ENCODE results near the gene ADSS1.

Gene ADSS1

DNA sequence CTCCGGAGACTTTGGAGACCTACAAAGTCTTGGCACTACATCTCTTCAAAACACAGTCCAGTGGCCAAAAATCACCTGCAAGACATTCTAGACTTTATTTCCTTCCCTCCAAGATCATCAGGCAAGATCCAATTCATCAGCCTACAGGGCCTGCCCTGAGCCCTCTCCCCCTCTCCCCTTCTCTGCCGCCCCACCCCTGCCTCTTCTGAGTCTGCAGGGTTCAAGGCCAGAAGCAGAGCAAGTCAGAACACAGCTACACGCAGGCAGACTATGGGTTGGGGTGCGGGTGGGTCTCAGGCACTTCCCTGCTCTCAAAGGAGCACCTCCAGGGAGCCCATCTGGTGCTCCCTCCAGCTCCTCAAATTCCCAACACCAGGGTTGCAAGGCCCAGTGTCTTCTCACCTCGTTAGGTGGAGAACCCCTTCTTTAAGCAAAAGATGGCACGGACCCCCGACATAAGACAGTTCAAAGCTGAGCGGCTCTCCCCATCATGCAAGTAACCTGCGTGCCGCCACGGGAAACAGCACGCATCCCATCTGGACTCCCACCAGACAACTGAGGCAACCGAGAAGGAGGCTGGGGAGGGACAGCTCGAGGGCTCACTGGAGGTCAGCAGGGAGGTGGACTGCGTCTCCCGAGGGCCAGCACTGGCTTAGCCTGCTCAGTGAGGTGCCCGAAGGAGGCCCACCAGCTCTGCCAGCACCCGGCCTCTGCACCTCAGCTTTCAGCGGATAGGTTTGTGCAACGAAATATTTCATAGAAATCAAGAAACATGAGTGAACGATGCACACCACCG is 40.2 kb upstream of the ADSS1 start:
- no peaks in the 10 kb centered on the region for H3K27me3 Mint-ChIP-seq
- H3K4me1 Mint-ChIP-seq = peaks cover 51% of the 10 kb centered on the region
- H3K36me3 Mint-ChIP-seq = no peaks in the 10 kb centered on the region
- no peak overlapping the region for H3K27ac Mint-ChIP-seq
- no peak for DNase-seq (ENCODE audit: low spot score in 2 of 2)
- no peaks in the 10 kb centered on the region for H3K9me3 Mint-ChIP-seq
- no peak overlapping the region for H3K4me3 Mint-ChIP-seq
- no peak for ATAC-seq (ENCODE audit: low read depth)

DNA sequence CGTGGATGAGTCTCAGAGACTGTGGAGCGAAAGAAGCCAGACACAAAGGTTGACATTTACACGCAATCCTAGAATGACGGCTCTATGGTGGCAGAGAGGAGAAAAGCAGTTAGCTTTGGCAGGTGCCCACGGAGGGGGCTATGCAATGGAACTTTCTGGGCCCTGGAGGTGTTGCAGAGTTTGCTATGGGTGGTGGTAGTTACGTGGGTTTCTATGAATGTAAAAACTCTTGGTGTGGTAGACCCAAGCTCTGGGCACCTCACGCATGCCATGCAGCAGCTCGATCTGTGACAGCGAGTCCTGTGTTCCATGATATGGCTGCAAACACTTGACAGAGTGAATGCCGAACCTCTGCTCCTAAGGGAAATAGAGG is 39.6 kb upstream of the ADSS1 start:
- no peak for DNase-seq (ENCODE audit: low spot score in 2 of 2)
- H3K9me3 Mint-ChIP-seq = no peaks in the 10 kb centered on the region
- H3K27me3 Mint-ChIP-seq = no peaks in the 10 kb centered on the region
- H3K36me3 Mint-ChIP-seq = no peaks in the 10 kb centered on the region
- peaks cover 51% of the 10 kb centered on the region for H3K4me1 Mint-ChIP-seq
- H3K27ac Mint-ChIP-seq = no peak overlapping the region
- H3K4me3 Mint-ChIP-seq = no peak overlapping the region
- no peak for ATAC-seq (ENCODE audit: low read depth)

- H3K27ac Mint-ChIP-seq = no peak overlapping the region
- ATAC-seq (ENCODE audit: low read depth) (no peak), DNase-seq (ENCODE audit: low spot score in 2 of 2) (no peak)
- peak overlapping the region; percentile 78 for H3K4me3 Mint-ChIP-seq
- no peaks in the 10 kb centered on the region for H3K36me3 Mint-ChIP-seq
- H3K4me1 Mint-ChIP-seq = peaks cover 48% of the 10 kb centered on the region
- H3K27me3 Mint-ChIP-seq = no peaks in the 10 kb centered on the region
- no peaks in the 10 kb centered on the region for H3K9me3 Mint-ChIP-seq
Measured at GRCh38 chr14:104685216-104685997, 38.6 kb upstream of the ADSS1 start.

DNA sequence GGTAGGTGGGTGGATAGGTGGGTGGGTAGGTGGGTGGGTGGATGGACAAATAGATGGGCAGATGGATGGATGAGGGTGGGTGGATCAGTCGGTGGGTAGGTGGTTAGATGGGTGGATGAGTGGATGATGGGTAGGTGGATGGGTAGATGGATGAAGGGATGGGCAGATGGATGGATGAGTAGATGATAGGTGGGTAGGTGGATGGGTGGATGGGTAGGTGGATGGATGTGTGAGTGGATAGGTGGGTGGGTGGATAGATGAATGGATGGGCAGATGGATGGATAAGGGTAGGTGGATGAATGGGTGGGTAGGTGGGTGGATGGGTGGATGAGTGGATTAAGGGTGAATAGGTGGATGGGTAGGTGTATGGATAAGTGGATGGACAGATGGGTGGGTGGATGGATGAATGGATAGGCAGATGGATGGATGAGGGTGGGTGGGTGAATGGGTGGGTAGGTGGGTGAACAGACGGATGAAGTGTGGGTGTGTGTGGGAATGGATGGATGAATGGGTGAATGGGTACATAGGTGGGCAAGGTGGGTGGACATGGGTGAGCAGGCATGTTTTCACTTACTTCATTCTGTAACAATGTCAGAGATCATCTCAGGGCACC is 37.9 kb upstream of the ADSS1 start:
- peak overlapping the region; percentile 78 for H3K4me3 Mint-ChIP-seq
- no peaks in the 10 kb centered on the region for H3K27me3 Mint-ChIP-seq
- no peak for DNase-seq (ENCODE audit: low spot score in 2 of 2)
- no peak for ATAC-seq (ENCODE audit: low read depth)
- H3K36me3 Mint-ChIP-seq = no peaks in the 10 kb centered on the region
- H3K27ac Mint-ChIP-seq = no peak overlapping the region
- no peaks in the 10 kb centered on the region for H3K9me3 Mint-ChIP-seq
- peaks cover 44% of the 10 kb centered on the region for H3K4me1 Mint-ChIP-seq

DNA sequence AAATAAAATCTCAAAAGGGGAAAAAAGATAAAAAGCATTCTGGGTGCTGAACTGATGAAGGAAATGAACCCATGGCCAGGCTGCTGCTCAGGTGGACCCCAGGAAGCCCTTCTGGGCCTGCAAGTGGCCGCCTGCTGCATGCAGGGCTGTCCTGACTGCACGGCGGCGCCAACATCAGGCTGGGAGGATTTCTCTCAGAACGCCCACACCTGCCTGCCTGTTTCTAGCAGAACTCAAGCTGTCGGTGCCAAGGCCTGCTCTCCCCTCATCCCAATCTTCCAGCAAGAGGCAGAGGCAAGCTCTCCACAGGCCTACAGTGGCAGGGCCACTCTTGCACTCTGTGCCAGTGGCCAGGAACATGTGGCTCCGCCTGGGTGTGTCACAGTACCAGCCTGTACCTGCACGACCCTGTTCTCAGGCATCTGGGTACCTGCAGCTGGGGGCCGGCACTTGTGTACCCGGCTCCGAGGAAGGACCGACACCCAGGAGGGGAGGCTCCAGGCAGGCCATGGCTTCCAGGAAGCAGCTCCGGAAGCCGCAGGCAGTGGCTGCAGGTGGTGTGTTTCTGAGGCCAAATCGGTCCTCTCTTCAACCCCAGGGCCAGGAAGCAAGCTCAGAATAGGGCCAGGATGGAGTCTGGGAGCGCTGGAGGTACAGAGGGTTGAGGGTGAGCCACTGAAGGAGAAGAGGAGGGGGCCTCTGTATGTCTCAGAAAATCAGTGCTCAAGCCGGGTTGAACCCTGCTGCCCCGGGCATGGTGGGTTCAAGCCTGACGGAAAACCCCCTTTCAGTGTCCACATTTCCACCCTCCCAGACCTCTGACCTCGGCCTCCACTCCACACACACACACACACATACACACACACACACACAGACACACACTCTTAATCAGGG is 37.2 kb upstream of the ADSS1 start:
- Mint-ChIP-seq H3K9me3 (no peaks in the 10 kb centered on the region), H3K4me1 (peaks cover 42% of the 10 kb centered on the region), H3K27me3 (no peaks in the 10 kb centered on the region), H3K27ac (peak overlapping the region; percentile 90), H3K4me3 (peak overlapping the region; percentile 39), H3K36me3 (no peaks in the 10 kb centered on the region)
- DNase-seq (ENCODE audit: low spot score in 2 of 2) = no peak
- no peak for ATAC-seq (ENCODE audit: low read depth)

DNA sequence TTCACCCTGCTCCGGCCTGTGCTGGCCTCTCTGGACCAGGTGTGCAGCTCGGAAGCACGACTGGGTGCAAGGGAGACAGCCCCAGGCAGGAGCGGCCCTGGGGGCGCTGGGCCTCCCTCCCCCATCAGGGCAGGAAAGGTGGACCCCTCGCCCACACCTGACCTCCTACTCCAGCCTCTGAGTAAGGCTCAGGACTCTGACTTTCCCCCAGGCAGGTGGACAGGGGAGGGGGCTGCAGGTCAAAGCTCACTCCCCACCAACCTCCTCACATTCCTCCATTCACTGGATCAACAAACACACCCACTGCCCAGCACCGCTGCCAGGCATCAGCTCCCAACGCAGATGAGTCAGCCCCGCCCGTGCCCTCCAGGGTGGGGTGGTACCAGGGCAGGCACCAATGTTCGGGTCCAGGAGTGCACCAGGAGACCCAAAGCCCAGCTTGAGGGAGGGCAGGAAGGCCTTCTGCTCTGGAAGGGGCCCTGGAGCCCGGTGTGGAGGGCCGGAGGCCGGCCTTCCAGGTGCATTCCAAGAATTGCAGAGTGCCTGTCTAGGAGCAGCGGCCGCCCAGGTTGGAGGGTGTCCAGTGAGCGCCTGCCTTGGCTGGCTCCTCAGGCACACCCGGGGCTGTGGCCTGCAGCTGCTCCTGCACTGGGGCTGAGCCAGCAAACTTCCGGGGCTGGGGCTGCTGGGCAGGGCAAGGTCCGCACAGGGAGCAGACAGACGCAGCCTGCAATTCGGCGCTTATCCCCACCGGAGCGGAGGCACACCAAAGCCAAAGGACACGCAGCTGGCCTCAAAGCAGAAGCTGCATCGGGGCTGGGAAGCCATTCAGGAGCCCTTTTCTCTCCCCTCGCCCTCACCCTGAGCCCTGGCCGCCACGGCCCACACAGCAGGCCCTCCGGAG is 36.2 kb upstream of the ADSS1 start:
- peak overlapping the region; percentile 90 for H3K27ac Mint-ChIP-seq

DNA sequence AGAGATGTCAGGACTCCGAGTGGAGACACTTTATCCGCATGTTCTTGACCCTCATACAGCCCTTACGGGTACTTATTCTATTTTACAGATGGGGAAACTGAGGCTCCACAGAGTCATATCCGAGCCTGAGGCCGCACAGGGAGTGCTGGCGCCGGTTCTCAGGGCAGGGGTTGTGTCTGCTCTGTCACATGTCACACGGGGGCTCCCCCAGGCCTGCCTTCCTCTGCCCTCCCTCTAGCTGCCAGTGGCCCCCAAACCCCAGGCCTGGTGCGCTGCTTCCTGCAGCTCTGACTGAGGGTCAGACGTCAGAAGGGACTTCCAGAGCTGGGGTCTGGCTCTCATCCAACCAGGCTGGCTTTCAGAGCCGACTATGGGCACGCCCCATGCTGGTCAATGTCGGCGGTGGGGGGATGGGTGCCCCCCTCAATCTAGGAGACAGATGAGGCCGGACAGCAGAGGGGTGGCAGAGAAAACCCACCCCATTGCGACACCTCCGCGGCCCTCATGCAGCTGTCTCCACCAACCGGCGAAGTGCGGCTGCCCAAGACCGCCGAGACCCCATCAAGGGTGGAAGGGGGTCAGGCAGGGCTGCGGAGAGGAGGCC is 35.4 kb upstream of the ADSS1 start:
- H3K27me3 Mint-ChIP-seq = no peaks in the 10 kb centered on the region
- DNase-seq (ENCODE audit: low spot score in 2 of 2) = no peak
- peaks cover 41% of the 10 kb centered on the region for H3K4me1 Mint-ChIP-seq
- no peaks in the 10 kb centered on the region for H3K9me3 Mint-ChIP-seq
- H3K27ac Mint-ChIP-seq = peak overlapping the region; percentile 90
- no peaks in the 10 kb centered on the region for H3K36me3 Mint-ChIP-seq
- H3K4me3 Mint-ChIP-seq = peak overlapping the region; percentile 82
- ATAC-seq (ENCODE audit: low read depth) = peak; percentile 46

More for the DNA sequence above, 36.2 kb upstream of the ADSS1 start:
- no peaks in the 10 kb centered on the region for H3K27me3 Mint-ChIP-seq
- DNase-seq (ENCODE audit: low spot score in 2 of 2) = no peak
- H3K9me3 Mint-ChIP-seq = no peaks in the 10 kb centered on the region
- no peaks in the 10 kb centered on the region for H3K36me3 Mint-ChIP-seq
- no peak for ATAC-seq (ENCODE audit: low read depth)
- H3K4me1 Mint-ChIP-seq = peaks cover 39% of the 10 kb centered on the region
- peak overlapping the region; percentile 82 for H3K4me3 Mint-ChIP-seq

GRCh38 chr14:104689109-104689880 is 34.7 kb upstream of the ADSS1 start, which contains the start of gene INF2:
INF2 (plus strand) TSS chr14:104689618; CDS start chr14:104701366, 11,748 bp downstream.
- H3K4me1 Mint-ChIP-seq = peaks cover 42% of the 10 kb centered on the region
- no peaks in the 10 kb centered on the region for H3K27me3 Mint-ChIP-seq
- H3K36me3 Mint-ChIP-seq = no peaks in the 10 kb centered on the region
- peak; percentile 79 for ATAC-seq (ENCODE audit: low read depth)
- H3K4me3 Mint-ChIP-seq = peak within 1 kb of the TSS; percentile 82
- peak within 1 kb of the TSS; percentile 90 for H3K27ac Mint-ChIP-seq
- peak; percentile 53 to 61 for DNase-seq (ENCODE audit: low spot score in 2 of 2)
- no peaks in the 10 kb centered on the region for H3K9me3 Mint-ChIP-seq

GRCh38 chr14:104689881-104690711 is 33.9 kb upstream of the ADSS1 start:
- Mint-ChIP-seq H3K4me3 (peak overlapping the region; percentile 81), H3K4me1 (peaks cover 41% of the 10 kb centered on the region), H3K27ac (peak overlapping the region; percentile 20), H3K9me3 (no peaks in the 10 kb centered on the region), H3K27me3 (no peaks in the 10 kb centered on the region), H3K36me3 (no peaks in the 10 kb centered on the region)
- DNase-seq (ENCODE audit: low spot score in 2 of 2) (no peak), ATAC-seq (ENCODE audit: low read depth) (peak; percentile 22)

GRCh38 chr14:104690861-104691455 is 33.1 kb upstream of the ADSS1 start:
- H3K9me3 Mint-ChIP-seq = no peaks in the 10 kb centered on the region
- H3K27me3 Mint-ChIP-seq = no peaks in the 10 kb centered on the region
- DNase-seq (ENCODE audit: low spot score in 2 of 2) (no peak), ATAC-seq (ENCODE audit: low read depth) (no peak)
- peaks cover 40% of the 10 kb centered on the region for H3K4me1 Mint-ChIP-seq
- H3K36me3 Mint-ChIP-seq = no peaks in the 10 kb centered on the region
- peak overlapping the region; percentile 81 for H3K4me3 Mint-ChIP-seq
- no peak overlapping the region for H3K27ac Mint-ChIP-seq

All from memory B cell (primary cell).